Neural cell (in vitro differentiated cells): ENCODE data around the gene TGIF2. TPM values are rescaled to one million over a fixed set of nuclear protein-coding genes. Genes with fewer than 3 reads are reported as not detected.

Experiments used
- H2AFZ ChIP-seq: fragments of 200-600, 300-800 bp; sonication (generic), shearing (Covaris generic); 2 replicates; pipeline ENCODE4 v1.6.0; 2014; ENCODE audit warnings: low read depth, mild to moderate bottlenecking, antibody characterized with exemption, low read length, moderate library complexity
- H3F3A ChIP-seq: fragments of 200-600 bp; shearing (Covaris generic); 2 replicates; pipeline ENCODE4 v1.6.1; 2016; ENCODE audit warnings: mild to moderate bottlenecking, moderate library complexity, mixed read lengths, antibody characterized with exemption, low read length; ENCODE audit not compliant: insufficient read depth, poor library complexity, severe bottlenecking
- H3K27ac ChIP-seq: fragments of 200-600, 300-800 bp; sonication (generic), shearing (Covaris generic); 2 replicates; pipeline ENCODE4 v1.5.1; 2014; ENCODE audit warnings: mild to moderate bottlenecking, low read length, moderate library complexity
- H3K27me3 ChIP-seq: fragments of 300-800, 200-600 bp; sonication (generic), shearing (Covaris generic); 2 replicates; pipeline ENCODE4 v1.6.0; 2014; ENCODE audit warnings: mild to moderate bottlenecking, low read depth, low read length, moderate library complexity; ENCODE audit not compliant: insufficient read depth
- H3K36me3 ChIP-seq: fragments of 300-800, 200-600 bp; sonication (generic), shearing (Covaris generic); 2 replicates; pipeline ENCODE4 v1.5.1; 2014; ENCODE audit warnings: mild to moderate bottlenecking, antibody characterized with exemption, low read length, moderate library complexity; ENCODE audit not compliant: insufficient read depth
- H3K4me2 ChIP-seq: fragments of 300-800, 200-600 bp; sonication (generic), shearing (Covaris generic); 2 replicates; pipeline ENCODE4 v1.6.0; 2014; ENCODE audit warnings: mild to moderate bottlenecking, low read length
- H3K4me3 ChIP-seq: fragments of 300-800, 200-600 bp; sonication (generic), shearing (Covaris generic); 2 replicates; pipeline ENCODE4 v1.5.1; 2014; ENCODE audit warnings: mild to moderate bottlenecking, low read length, moderate library complexity
- H3K79me2 ChIP-seq: fragments of 200-600 bp; shearing (Covaris generic); replicated peaks from 2 replicates; pipeline ENCODE4 v1.6.0; 2014; ENCODE audit warnings: mild to moderate bottlenecking, low read length, moderate library complexity; ENCODE audit not compliant: insufficient read depth
- H3K9ac ChIP-seq: fragments of 300-800, 200-600 bp; sonication (generic), shearing (Covaris generic); 2 replicates; pipeline ENCODE4 v1.6.1; 2016; ENCODE audit warnings: mild to moderate bottlenecking, low read length, mixed read lengths
- H3K9me2 ChIP-seq: fragments of 200-600 bp; shearing (Covaris generic); 2 replicates; pipeline ENCODE4 v1.6.1; 2016; ENCODE audit warnings: mild to moderate bottlenecking, low read length, mixed read lengths; ENCODE audit not compliant: insufficient read depth
- H3K9me3 ChIP-seq: fragments of 200-600, 300-800 bp; sonication (generic), shearing (Covaris generic); 2 replicates; pipeline ENCODE4 v1.6.1; 2016; ENCODE audit warnings: mild to moderate bottlenecking, mixed run types, low read length, moderate library complexity, mixed read lengths
- H4K20me1 ChIP-seq: fragments of 200-600 bp; shearing (Covaris generic); 2 replicates; pipeline ENCODE4 v1.6.1; 2016; ENCODE audit warnings: mild to moderate bottlenecking, mixed run types; ENCODE audit not compliant: insufficient read depth
- CTCF ChIP-seq: fragments of 450-650 bp; IDR thresholded peaks from 2 replicates; pipeline ENCODE4 v1.5.1; 2014; ENCODE audit warnings: antibody characterized with exemption, mild to moderate bottlenecking, moderate library complexity; ENCODE audit not compliant: poor library complexity, severe bottlenecking
- EP300 ChIP-seq: fragments of 450-650 bp; conservative IDR thresholded peaks from 2 replicates; pipeline ENCODE4 v1.6.1; 2014; ENCODE audit warnings: antibody characterized with exemption, mild to moderate bottlenecking, moderate library complexity; ENCODE audit not compliant: poor library complexity, severe bottlenecking
- EZH2 ChIP-seq: fragments of 200-600, 300-800 bp; shearing (Covaris generic), sonication (generic); IDR thresholded peaks from 2 replicates; pipeline ENCODE4 v1.6.1; 2014; ENCODE audit warnings: antibody characterized with exemption, low read length, borderline replicate concordance, mild to moderate bottlenecking; ENCODE audit not compliant: insufficient read depth, poor library complexity, severe bottlenecking
- RAD21 ChIP-seq: fragments of 450-650 bp; conservative IDR thresholded peaks from 2 replicates; pipeline ENCODE4 v1.6.1; 2014; ENCODE audit warnings: antibody characterized with exemption, mild to moderate bottlenecking, moderate library complexity
- SMC3 ChIP-seq: fragments of 450-650 bp; conservative IDR thresholded peaks from 2 replicates; pipeline ENCODE4 v1.6.1; 2014; ENCODE audit warnings: antibody characterized with exemption, mild to moderate bottlenecking, moderate library complexity; ENCODE audit not compliant: poor library complexity
- TAF1 ChIP-seq: IDR thresholded peaks from 2 replicates; pipeline ENCODE4 v1.6.1; 2012; ENCODE audit warnings: low read depth
- polyA plus RNA-seq: library from polyadenylated mRNA; depleted of rRNA; stranded (reverse); fragments of >200 nt; gene quantifications from 2 replicates; pipeline ENCODE4 v1.2.3, GENCODE V29; 2014
- TF ChIP-seq, protein P1 (sequence below): IDR thresholded peaks from 2 replicates; pipeline ENCODE4 v1.6.1; 2012; ENCODE audit warnings: borderline replicate concordance

TGIF2 gene
- polyA plus RNA-seq, 1 donor from 2014 or later = 3.3 TPM

- TF ChIP-seq TAF1 (no peak), EZH2 (no peak)
- Histone ChIP-seq H3K4me2 (no peak overlapping the region), H2AFZ (no peak overlapping the region), H3K79me2 (peaks cover 5% of the 10 kb centered on the region), H3F3A (no peaks in the 10 kb centered on the region), H3K27me3 (no peaks in the 10 kb centered on the region), H3K9me3 (no peaks in the 10 kb centered on the region), H3K4me3 (no peak overlapping the region), H3K9me2 (no peaks in the 10 kb centered on the region), H3K27ac (no peak overlapping the region), H3K9ac (no peak overlapping the region), H4K20me1 (no peaks in the 10 kb centered on the region), H3K36me3 (no peaks in the 10 kb centered on the region)
Measured at GRCh38 chr20:36525620-36526365, 47.6 kb upstream of the TGIF2 start.

DNA sequence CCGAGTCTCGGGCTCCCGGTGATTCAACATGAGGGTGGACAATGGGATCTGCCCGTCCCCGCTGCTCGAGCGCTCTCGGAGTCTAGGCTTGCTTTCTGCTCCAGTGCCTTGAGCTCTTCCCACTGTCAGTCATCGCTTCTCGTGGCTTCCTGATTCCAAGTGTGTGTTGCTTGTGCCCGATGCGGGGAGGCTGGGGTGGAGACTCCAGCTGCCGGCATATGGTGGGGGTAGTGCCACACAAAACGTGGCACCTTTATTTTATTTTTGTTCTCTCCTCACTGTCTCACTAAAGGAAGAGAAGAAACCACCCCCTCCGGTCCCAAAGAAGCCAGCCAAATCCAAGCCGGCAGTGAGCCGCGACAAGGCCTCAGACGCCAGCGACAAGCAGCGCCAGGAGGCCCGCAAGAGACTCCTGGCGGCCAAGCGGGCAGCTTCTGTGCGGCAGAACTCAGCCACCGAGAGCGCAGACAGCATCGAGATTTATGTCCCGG lies 46.8 kb upstream of the TGIF2 start:
- Histone ChIP-seq H3K79me2 (peaks cover 5% of the 10 kb centered on the region), H3F3A (no peaks in the 10 kb centered on the region), H3K36me3 (no peaks in the 10 kb centered on the region), H3K9ac (no peak overlapping the region), H3K27me3 (no peaks in the 10 kb centered on the region), H2AFZ (no peak overlapping the region), H3K9me2 (no peaks in the 10 kb centered on the region), H3K9me3 (no peaks in the 10 kb centered on the region), H3K27ac (no peak overlapping the region), H4K20me1 (no peaks in the 10 kb centered on the region), H3K4me3 (no peak overlapping the region), H3K4me2 (no peak overlapping the region)
- no peak for TF ChIP-seq RAD21
- no peak for TF ChIP-seq EP300
- TF ChIP-seq TAF1 = no peak
- TF ChIP-seq CTCF = no peak
- TF ChIP-seq SMC3 = no peak
- TF ChIP-seq, protein P1, sequence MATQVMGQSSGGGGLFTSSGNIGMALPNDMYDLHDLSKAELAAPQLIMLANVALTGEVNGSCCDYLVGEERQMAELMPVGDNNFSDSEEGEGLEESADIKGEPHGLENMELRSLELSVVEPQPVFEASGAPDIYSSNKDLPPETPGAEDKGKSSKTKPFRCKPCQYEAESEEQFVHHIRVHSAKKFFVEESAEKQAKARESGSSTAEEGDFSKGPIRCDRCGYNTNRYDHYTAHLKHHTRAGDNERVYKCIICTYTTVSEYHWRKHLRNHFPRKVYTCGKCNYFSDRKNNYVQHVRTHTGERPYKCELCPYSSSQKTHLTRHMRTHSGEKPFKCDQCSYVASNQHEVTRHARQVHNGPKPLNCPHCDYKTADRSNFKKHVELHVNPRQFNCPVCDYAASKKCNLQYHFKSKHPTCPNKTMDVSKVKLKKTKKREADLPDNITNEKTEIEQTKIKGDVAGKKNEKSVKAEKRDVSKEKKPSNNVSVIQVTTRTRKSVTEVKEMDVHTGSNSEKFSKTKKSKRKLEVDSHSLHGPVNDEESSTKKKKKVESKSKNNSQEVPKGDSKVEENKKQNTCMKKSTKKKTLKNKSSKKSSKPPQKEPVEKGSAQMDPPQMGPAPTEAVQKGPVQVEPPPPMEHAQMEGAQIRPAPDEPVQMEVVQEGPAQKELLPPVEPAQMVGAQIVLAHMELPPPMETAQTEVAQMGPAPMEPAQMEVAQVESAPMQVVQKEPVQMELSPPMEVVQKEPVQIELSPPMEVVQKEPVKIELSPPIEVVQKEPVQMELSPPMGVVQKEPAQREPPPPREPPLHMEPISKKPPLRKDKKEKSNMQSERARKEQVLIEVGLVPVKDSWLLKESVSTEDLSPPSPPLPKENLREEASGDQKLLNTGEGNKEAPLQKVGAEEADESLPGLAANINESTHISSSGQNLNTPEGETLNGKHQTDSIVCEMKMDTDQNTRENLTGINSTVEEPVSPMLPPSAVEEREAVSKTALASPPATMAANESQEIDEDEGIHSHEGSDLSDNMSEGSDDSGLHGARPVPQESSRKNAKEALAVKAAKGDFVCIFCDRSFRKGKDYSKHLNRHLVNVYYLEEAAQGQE = no peak
